Gastroesophageal sphincter (tissue), 3 donors: Measurements from ENCODE around the gene HSD3B2.

Source experiments
- CTCF ChIP-seq, 4 experiments: fragments of 200-600 bp in 2 of 4; fragments of 450-650 bp in 2 of 4; sonication (generic) in 1 of 4; IDR thresholded peaks; one replicate each; pipeline ENCODE4 v1.5.1; 2017 to 2019; ENCODE audit warnings: antibody characterized with exemption in 4 of 4, mild to moderate bottlenecking in 2 of 4, moderate library complexity in 2 of 4
- EP300 ChIP-seq: sonication (generic); formaldehyde crosslinking; IDR thresholded peaks from one replicate; pipeline ENCODE4 v1.6.1; 2017; ENCODE audit warnings: antibody characterized with exemption, mild to moderate bottlenecking

- no peak for TF ChIP-seq EP300
- no peak for TF ChIP-seq CTCF (IDR thresholded peaks at IDR 0.05)
Measured at GRCh38 chr1:119380983-119381662, 33.8 kb upstream of the HSD3B2 start.
